ENCODE measurements around the gene CAPN14.

GRCh38 chr2:31234683-31235503 is 17.6 kb upstream of the CAPN14 start:
- TF ChIP-seq CTCF (IDR thresholded peaks at IDR 0.05), result no peak
- TF ChIP-seq POLR2AphosphoS5 (IDR thresholded peaks at IDR 0.05), result no peak
